KMS-11 (cell line): ENCODE results near the gene BRCA2.
"Not testable (repeated sequence)": the region's sequence is repeated elsewhere in the genome, so short reads cannot be mapped to it uniquely, and the experiment has no call there.

Source experiments
- H2AFZ ChIP-seq: fragments of 200-600 bp; sonication (generic); 2 replicates; pipeline ENCODE4 v1.6.1; 2016; ENCODE audit warnings: antibody characterized with exemption, mixed run types, low read depth
- H3K27ac ChIP-seq: fragments of 200-600 bp; sonication (generic); 2 replicates; pipeline ENCODE4 v1.6.1; 2016; ENCODE audit warnings: mild to moderate bottlenecking, mixed run types
- H3K27me3 ChIP-seq: fragments of 200-600 bp; sonication (generic); 2 replicates; pipeline ENCODE4 v1.6.1; 2017; ENCODE audit warnings: mild to moderate bottlenecking, low read depth, mixed run types, moderate library complexity; ENCODE audit not compliant: insufficient read depth
- H3K36me3 ChIP-seq: fragments of 200-600 bp; sonication (generic); 2 replicates; pipeline ENCODE4 v1.6.1; 2017; ENCODE audit warnings: mild to moderate bottlenecking, mixed run types; ENCODE audit not compliant: insufficient read depth
- H3K4me1 ChIP-seq: fragments of 200-600 bp; sonication (generic); 2 replicates; pipeline ENCODE4 v1.6.1; 2016; ENCODE audit warnings: mild to moderate bottlenecking, low read depth, mixed run types; ENCODE audit not compliant: poor library complexity, severe bottlenecking
- H3K4me2 ChIP-seq: fragments of 200-600 bp; sonication (generic); 2 replicates; pipeline ENCODE4 v1.7.0; 2016; ENCODE audit warnings: mild to moderate bottlenecking, mixed run types
- H3K4me3 ChIP-seq: fragments of 200-600 bp; sonication (generic); IDR thresholded peaks from 2 replicates; pipeline ENCODE4 v1.6.1; 2017; ENCODE audit warnings: low read depth, low read length, mixed read lengths; ENCODE audit not compliant: insufficient read depth
- H3K79me2 ChIP-seq: fragments of 200-600 bp; sonication (generic); 2 replicates; pipeline ENCODE4 v1.6.1; 2016; ENCODE audit warnings: low read depth, mixed run types; ENCODE audit not compliant: insufficient read depth
- H3K9ac ChIP-seq: fragments of 200-600 bp; sonication (generic); 2 replicates; pipeline ENCODE4 v1.6.1; 2016; ENCODE audit warnings: mild to moderate bottlenecking, mixed run types
- H4K20me1 ChIP-seq: fragments of 200-600 bp; sonication (generic); 2 replicates; pipeline ENCODE4 v1.6.1; 2016; ENCODE audit warnings: mild to moderate bottlenecking, mixed run types; ENCODE audit not compliant: insufficient read depth
- CTCF ChIP-seq: fragments of 200-600 bp; sonication (generic); conservative IDR thresholded peaks from 2 replicates; pipeline ENCODE4 v1.6.1; 2017; ENCODE audit warnings: low read depth, mild to moderate bottlenecking, antibody characterized with exemption, low read length, moderate library complexity, mixed read lengths

Gene BRCA2

GRCh38 chr13:32334671-32335070 is 19.4 kb downstream of the BRCA2 start:
- Histone ChIP-seq H3K4me1 (no peaks in the 10 kb centered on the region), H3K36me3 (no peaks in the 10 kb centered on the region), H2AFZ (no peak overlapping the region), H4K20me1 (no peaks in the 10 kb centered on the region), H3K4me2 (no peak overlapping the region), H3K4me3 (no peak overlapping the region), H3K27me3 (no peaks in the 10 kb centered on the region), H3K9ac (no peak overlapping the region), H3K27ac (no peak overlapping the region), H3K79me2 (no peaks in the 10 kb centered on the region)
- no peak for TF ChIP-seq CTCF

DNA sequence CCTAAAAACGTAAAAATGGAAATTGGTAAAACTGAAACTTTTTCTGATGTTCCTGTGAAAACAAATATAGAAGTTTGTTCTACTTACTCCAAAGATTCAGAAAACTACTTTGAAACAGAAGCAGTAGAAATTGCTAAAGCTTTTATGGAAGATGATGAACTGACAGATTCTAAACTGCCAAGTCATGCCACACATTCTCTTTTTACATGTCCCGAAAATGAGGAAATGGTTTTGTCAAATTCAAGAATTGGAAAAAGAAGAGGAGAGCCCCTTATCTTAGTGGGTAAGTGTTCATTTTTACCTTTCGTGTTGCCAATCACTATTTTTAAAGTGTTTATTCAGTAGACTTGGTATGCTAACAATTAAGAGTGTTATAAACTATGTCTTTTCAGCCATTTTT is 25.6 kb downstream of the BRCA2 start:
- H3K36me3 ChIP-seq: no peaks in the 10 kb centered on the region
- no peaks in the 10 kb centered on the region for H4K20me1 ChIP-seq
- no peak overlapping the region for H3K4me3 ChIP-seq
- H3K27ac ChIP-seq: no peak overlapping the region
- H3K79me2 ChIP-seq: no peaks in the 10 kb centered on the region
- H3K4me2 ChIP-seq: no peak overlapping the region
- H2AFZ ChIP-seq: no peak overlapping the region
- H3K4me1 ChIP-seq: no peaks in the 10 kb centered on the region
- TF ChIP-seq CTCF: no peak
- H3K27me3 ChIP-seq: no peaks in the 10 kb centered on the region
- no peak overlapping the region for H3K9ac ChIP-seq

DNA sequence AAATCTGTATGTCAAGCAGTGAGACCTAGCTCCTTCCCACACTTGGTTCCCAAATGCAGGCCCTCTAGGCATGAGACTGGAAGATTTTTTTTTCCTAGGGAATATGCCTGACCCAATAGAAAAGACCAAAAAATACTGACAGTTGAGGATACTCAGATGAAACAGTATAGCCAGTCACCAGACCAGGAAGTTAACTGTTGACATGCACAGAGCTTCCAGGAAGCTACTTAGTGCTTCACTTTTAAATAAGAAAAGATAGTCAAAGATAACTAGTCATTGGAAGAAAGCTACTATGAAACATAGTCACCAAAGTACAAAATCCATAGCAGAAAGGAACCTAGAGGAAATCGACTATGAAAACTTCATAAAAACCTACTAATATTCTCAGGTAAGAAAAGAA is 32.3 kb downstream of the BRCA2 start:
- H3K9ac ChIP-seq: no peak overlapping the region
- H3K27ac ChIP-seq: no peak overlapping the region
- H3K36me3 ChIP-seq: no peaks in the 10 kb centered on the region
- H3K4me3 ChIP-seq: no peak overlapping the region
- no peak for TF ChIP-seq CTCF
- H4K20me1 ChIP-seq: no peaks in the 10 kb centered on the region
- no peaks in the 10 kb centered on the region for H3K79me2 ChIP-seq
- no peaks in the 10 kb centered on the region for H3K4me1 ChIP-seq
- no peak overlapping the region for H3K4me2 ChIP-seq
- H3K27me3 ChIP-seq: no peaks in the 10 kb centered on the region
- H2AFZ ChIP-seq: no peak overlapping the region

GRCh38 chr13:32350839-32351441 is 35.6 kb downstream of the BRCA2 start:
- H3K27me3 ChIP-seq, H3K27ac ChIP-seq, H3K4me2 ChIP-seq, H2AFZ ChIP-seq, H3K36me3 ChIP-seq, H4K20me1 ChIP-seq, H3K4me1 ChIP-seq, H3K79me2 ChIP-seq, H3K4me3 ChIP-seq, H3K9ac ChIP-seq: not testable (repeated sequence)

- TF ChIP-seq CTCF: no peak
- H3K27me3 ChIP-seq: no peaks in the 10 kb centered on the region
- no peak overlapping the region for H3K4me2 ChIP-seq
- H2AFZ ChIP-seq: no peak overlapping the region
- no peaks in the 10 kb centered on the region for H4K20me1 ChIP-seq
- no peaks in the 10 kb centered on the region for H3K4me1 ChIP-seq
- H3K9ac ChIP-seq: no peak overlapping the region
- H3K27ac ChIP-seq: no peak overlapping the region
- no peak overlapping the region for H3K4me3 ChIP-seq
- H3K79me2 ChIP-seq: no peaks in the 10 kb centered on the region
- no peaks in the 10 kb centered on the region for H3K36me3 ChIP-seq
Measured at GRCh38 chr13:32354040-32354439, 38.7 kb downstream of the BRCA2 start.

DNA sequence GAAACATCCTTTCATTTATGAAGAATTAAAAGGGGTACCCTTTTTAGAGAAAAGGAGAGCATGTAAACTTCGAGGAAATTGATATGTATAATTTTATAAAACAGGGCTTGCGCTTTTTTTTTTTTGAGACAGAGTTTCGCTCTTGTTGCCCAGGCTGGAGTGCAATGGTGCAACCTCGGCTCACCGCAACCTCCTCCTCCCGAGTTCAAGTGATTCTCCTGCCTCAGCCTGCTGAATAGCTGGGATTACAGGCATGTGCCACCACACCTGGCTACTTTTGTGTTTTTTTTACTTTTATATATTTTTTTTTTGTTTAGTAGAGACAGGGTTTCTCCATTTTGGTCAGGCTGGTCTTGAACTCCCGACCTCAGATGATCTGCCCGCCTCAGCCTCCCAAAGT is 40.6 kb downstream of the BRCA2 start:
- not testable (repeated sequence) for H3K27me3 ChIP-seq, H3K27ac ChIP-seq, H3K9ac ChIP-seq, H3K4me2 ChIP-seq, H3K79me2 ChIP-seq, H3K4me3 ChIP-seq, H4K20me1 ChIP-seq, H3K4me1 ChIP-seq, H3K36me3 ChIP-seq, H2AFZ ChIP-seq
